A549 (cell line): Measurements from ENCODE around the gene ELL2.

Source experiments
- POLR2A ChIP-seq: IDR thresholded peaks from 2 replicates; pipeline ENCODE4 v1.6.1; 2012; ENCODE audit warnings: mild to moderate bottlenecking, low read length
- RFX5 ChIP-seq: fragments of 450-650 bp; IDR thresholded peaks from 2 replicates; pipeline ENCODE4 v1.7.1; 2014; ENCODE audit warnings: antibody characterized with exemption, mild to moderate bottlenecking, moderate library complexity

GRCh38 chr5:95842854-95843544, 118.7 kb downstream of the ELL2 start:
- TF ChIP-seq POLR2A = no peak
- TF ChIP-seq RFX5 = no peak
